ENCODE data around the gene RALGPS1. TPM values are rescaled to one million over a fixed set of nuclear protein-coding genes. Genes with fewer than 3 reads are reported as not detected.
A peak's percentile ranks its signal among the peaks of the same experiment; 100 is the strongest.

Gene RALGPS1
- total and polyA plus RNA-seq, 2 of the 13 experiments (the other 11 are each of a cell fraction or from before 2014, with no cell fraction given), result 3.7 to 6.5 TPM

DNA sequence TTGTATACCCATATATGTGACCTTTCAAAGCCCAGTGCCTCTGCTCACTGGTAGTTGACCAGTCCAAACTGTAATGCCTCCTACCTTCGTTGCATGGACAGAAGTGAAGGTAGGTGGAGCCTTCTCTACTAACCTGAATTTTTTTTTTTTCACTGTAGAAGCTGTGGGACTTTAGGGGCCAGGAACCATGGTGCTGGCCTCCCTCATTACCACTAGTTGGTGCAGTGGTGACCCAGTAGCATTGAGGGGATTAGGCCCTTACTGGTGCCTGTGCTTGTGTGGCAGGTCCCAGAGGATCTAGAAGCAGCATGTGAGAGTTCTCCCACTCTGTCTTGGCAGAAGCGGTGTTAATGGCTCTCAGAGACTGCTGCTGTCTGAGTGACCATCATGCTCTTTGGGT, 2.3 kb downstream of the RALGPS1 start (continued):
- TF ChIP-seq, protein P1, sequence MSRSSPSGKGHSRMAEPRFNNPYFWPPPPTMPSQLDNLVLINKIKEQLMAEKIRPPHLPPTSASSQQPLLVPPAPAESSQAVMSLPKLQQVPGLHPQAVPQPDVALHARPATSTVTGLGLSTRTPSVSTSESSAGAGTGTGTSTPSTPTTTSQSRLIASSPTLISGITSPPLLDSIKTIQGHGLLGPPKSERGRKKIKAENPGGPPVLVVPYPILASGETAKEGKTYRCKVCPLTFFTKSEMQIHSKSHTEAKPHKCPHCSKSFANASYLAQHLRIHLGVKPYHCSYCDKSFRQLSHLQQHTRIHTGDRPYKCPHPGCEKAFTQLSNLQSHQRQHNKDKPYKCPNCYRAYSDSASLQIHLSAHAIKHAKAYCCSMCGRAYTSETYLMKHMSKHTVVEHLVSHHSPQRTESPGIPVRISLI (CRISPR knock-in tag; IDR thresholded peaks at IDR 0.05; ENCODE audit: borderline replicate concordance), result peak; percentile 82
- no peak for TF ChIP-seq ELF1 (CRISPR knock-in tag; IDR thresholded peaks at IDR 0.05)
- TF ChIP-seq ASH2L (IDR thresholded peaks at IDR 0.05; ENCODE audit: insufficient read length, low read depth, low read length), result peak; percentile 3
- TF ChIP-seq EED (CRISPR knock-in tag; IDR thresholded peaks at IDR 0.05), result no peak
- TF ChIP-seq PHF5A (CRISPR knock-in tag; IDR thresholded peaks at IDR 0.05; ENCODE audit: low read depth, unreplicated experiment), result no peak
- no peak for TF ChIP-seq PRPF4 (IDR thresholded peaks at IDR 0.05; ENCODE audit: low read depth, low read length, poor library complexity, severe bottlenecking)
- TF ChIP-seq, protein P2, sequence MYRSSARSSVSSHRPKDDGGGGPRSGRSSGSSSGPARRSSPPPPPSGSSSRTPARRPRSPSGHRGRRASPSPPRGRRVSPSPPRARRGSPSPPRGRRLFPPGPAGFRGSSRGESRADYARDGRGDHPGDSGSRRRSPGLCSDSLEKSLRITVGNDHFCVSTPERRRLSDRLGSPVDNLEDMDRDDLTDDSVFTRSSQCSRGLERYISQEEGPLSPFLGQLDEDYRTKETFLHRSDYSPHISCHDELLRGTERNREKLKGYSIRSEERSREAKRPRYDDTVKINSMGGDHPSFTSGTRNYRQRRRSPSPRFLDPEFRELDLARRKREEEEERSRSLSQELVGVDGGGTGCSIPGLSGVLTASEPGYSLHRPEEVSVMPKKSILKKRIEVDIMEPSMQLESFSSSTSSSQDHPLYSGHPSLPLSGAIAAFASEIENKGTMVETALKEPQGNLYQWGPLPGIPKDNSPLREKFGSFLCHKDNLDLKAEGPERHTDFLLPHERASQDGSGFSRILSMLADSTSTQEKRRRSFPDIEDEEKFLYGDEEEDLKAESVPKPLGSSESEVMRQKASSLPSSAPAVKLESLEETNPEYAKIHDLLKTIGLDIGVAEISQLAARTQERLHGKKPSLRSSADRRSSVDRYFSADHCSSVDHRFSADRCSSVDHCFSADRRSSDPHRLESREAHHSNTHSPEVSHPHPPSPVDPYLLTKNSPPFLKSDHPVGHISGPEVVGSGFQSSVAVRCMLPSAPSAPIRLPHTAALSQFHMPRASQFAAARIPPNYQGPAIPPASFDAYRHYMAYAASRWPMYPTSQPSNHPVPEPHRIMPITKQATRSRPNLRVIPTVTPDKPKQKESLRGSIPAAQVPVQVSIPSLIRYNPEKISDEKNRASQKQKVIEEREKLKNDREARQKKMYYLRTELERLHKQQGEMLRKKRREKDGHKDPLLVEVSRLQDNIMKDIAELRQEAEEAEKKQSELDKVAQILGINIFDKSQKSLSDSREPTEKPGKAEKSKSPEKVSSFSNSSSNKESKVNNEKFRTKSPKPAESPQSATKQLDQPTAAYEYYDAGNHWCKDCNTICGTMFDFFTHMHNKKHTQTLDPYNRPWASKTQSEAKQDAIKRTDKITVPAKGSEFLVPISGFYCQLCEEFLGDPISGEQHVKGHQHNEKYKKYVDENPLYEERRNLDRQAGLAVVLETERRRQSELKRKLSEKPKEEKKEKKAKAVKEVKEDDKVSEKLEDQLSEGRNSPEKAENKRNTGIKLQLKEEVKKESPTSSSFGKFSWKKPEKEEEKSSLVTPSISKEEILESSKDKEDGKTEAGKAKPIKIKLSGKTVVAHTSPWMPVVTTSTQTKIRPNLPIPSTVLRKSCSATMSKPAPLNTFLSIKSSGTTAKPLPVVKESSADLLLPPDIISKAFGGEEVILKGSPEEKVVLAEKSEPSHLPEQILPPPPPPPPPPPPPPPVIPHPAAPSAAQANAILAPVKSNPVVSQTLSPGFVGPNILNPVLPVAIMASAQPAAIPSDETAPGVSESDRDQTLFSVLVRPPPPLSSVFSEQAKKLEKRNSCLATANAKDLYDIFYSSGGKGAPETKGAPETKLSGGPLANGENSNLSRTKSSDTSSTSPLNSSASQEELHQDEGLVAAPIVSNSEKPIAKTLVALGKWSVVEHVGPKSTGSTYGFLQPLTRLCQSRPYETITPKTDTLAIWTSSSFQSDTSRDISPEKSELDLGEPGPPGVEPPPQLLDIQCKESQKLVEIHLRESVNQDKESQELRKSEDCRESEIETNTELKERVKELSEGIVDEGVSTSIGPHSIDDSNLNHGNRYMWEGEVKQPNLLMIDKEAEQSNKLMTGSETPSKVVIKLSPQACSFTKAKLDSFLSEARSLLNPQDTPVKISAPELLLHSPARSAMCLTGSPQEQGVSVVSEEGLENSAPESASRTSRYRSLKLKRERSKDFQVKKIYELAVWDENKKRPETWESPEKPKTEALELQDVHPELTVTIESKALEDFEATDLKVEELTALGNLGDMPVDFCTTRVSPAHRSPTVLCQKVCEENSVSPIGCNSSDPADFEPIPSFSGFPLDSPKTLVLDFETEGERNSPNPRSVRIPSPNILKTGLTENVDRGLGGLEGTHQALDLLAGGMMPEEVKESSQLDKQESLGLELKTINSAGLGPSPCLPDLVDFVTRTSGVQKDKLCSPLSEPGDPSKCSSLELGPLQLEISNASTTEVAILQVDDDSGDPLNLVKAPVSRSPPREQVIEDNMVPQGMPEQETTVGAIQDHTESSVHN (CRISPR knock-in tag; IDR thresholded peaks at IDR 0.05), result no peak
- peak; percentile 31; the same call in 1 of the 2 replicates for TF ChIP-seq ZFX (CRISPR knock-in tag; IDR thresholded peaks at IDR 0.05; ENCODE audit: low read depth)
- TF ChIP-seq XRCC5 (optimal IDR thresholded peaks at IDR 0.05; ENCODE audit: low read length), result peak; percentile 39
- TF ChIP-seq, protein P3, sequence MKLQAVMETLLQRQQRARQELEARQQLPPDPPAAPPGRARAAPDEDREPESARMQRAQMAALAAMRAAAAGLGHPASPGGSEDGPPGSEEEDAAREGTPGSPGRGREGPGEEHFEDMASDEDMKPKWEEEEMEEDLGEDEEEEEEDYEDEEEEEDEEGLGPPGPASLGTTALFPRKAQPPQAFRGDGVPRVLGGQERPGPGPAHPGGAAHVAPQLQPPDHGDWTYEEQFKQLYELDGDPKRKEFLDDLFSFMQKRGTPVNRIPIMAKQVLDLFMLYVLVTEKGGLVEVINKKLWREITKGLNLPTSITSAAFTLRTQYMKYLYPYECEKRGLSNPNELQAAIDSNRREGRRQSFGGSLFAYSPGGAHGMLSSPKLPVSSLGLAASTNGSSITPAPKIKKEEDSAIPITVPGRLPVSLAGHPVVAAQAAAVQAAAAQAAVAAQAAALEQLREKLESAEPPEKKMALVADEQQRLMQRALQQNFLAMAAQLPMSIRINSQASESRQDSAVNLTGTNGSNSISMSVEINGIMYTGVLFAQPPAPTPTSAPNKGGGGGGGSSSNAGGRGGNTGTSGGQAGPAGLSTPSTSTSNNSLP (IDR thresholded peaks at IDR 0.05; ENCODE audit: low read depth, low read length), result no peak
- TF ChIP-seq STAG1 (CRISPR knock-in tag; IDR thresholded peaks at IDR 0.05), result peak; percentile 21; the same call in 1 of the 2 replicates

Data from HepG2 (cell line).